ENCODE results near the gene SNAP47. TPM values are rescaled to one million over a fixed set of nuclear protein-coding genes. Genes with fewer than 3 reads are reported as not detected.

The SNAP47 gene
- polyA plus RNA-seq, 1 donor (not counting 4 experiments of a cell fraction or from before 2014, with no cell fraction given) = 24.8 TPM

- Histone ChIP-seq H2AFZ (ENCODE audit: control insufficient read depth, low read length) (no peak overlapping the region), H3K79me2 (ENCODE audit: control insufficient read depth, insufficient read depth, low read length) (peaks cover 10% of the 10 kb centered on the region), H3K4me2 (ENCODE audit: control insufficient read depth, extremely low read depth, insufficient read depth, low read depth, low read length) (no peak overlapping the region), H3K27me3 (ENCODE audit: control insufficient read depth, extremely low read depth, insufficient read depth, low read length) (no peaks in the 10 kb centered on the region), H3K4me1 (ENCODE audit: control insufficient read depth, extremely low read depth, insufficient read depth, low read length) (peaks cover 34% of the 10 kb centered on the region), H3K4me3 (ENCODE audit: control insufficient read depth in 2 of 3, extremely low read depth in 1 of 3, insufficient read depth in 2 of 3, low read depth in 1 of 3, low read length in 3 of 3) (no peak overlapping the region), H3K36me3 (ENCODE audit: control insufficient read depth in 2 of 2, extremely low read depth in 1 of 2, insufficient read depth in 2 of 2, low read length in 2 of 2) (peaks cover 11 to 13% of the 10 kb centered on the region in 2 experiments), H3K9me1 (ENCODE audit: control insufficient read depth, extremely low read depth, insufficient read depth, low read length) (no peaks in the 10 kb centered on the region), H3K9me3 (ENCODE audit: control insufficient read depth, low read depth, low read length) (no peaks in the 10 kb centered on the region), H4K20me1 (ENCODE audit: control insufficient read depth, extremely low read depth, insufficient read depth, low read length) (peaks cover 12% of the 10 kb centered on the region), H3K9ac (ENCODE audit: control insufficient read depth, extremely low read depth, insufficient read depth, low read length) (no peak overlapping the region), H3K27ac (ENCODE audit: control insufficient read depth, insufficient read depth, low read length) (no peak overlapping the region)
- dilution Hi-C loops (cut with MboI; ENCODE audit: extremely low pct_ligation_motif_present, low sequenced_read_pairs) = no loop called here
- no peak for FAIRE-seq
- DNase-seq (ENCODE audit: low read depth, low spot score) = no peak
- TF ChIP-seq CTCF (optimal IDR thresholded peaks at IDR 0.05 in 1 of 3, IDR thresholded peaks at IDR 0.05 in 1 of 3, conservative IDR thresholded peaks at IDR 0.05 in 1 of 3; ENCODE audit: extremely low read depth in 1 of 3, insufficient read depth in 2 of 3, low read length in 3 of 3) = no peak
- no peak for TF ChIP-seq EZH2 (IDR thresholded peaks at IDR 0.05; ENCODE audit: low read length)
Measured at GRCh38 chr1:227760377-227760776, 25.1 kb downstream of the SNAP47 start.

GRCh38 chr1:227761621-227762230, 26.5 kb downstream of the SNAP47 start:
- no peak overlapping the region for H3K27ac ChIP-seq (ENCODE audit: control insufficient read depth, insufficient read depth, low read length)

More at GRCh38 chr1:227761621-227762230, 26.5 kb downstream of the SNAP47 start:
- FAIRE-seq (no peak), DNase-seq (ENCODE audit: low read depth, low spot score) (no peak)
- Histone ChIP-seq H3K79me2 (ENCODE audit: control insufficient read depth, insufficient read depth, low read length) (peaks cover 11% of the 10 kb centered on the region), H3K4me3 (ENCODE audit: control insufficient read depth in 2 of 3, extremely low read depth in 1 of 3, insufficient read depth in 2 of 3, low read depth in 1 of 3, low read length in 3 of 3) (no peak overlapping the region), H3K36me3 (ENCODE audit: control insufficient read depth in 2 of 2, extremely low read depth in 1 of 2, insufficient read depth in 2 of 2, low read length in 2 of 2) (peaks cover 12 to 14% of the 10 kb centered on the region in 2 experiments), H3K9ac (ENCODE audit: control insufficient read depth, extremely low read depth, insufficient read depth, low read length) (no peak overlapping the region), H3K9me1 (ENCODE audit: control insufficient read depth, extremely low read depth, insufficient read depth, low read length) (no peaks in the 10 kb centered on the region), H2AFZ (ENCODE audit: control insufficient read depth, low read length) (no peak overlapping the region), H3K4me1 (ENCODE audit: control insufficient read depth, extremely low read depth, insufficient read depth, low read length) (peaks cover 34% of the 10 kb centered on the region), H3K27me3 (ENCODE audit: control insufficient read depth, extremely low read depth, insufficient read depth, low read length) (no peaks in the 10 kb centered on the region), H3K4me2 (ENCODE audit: control insufficient read depth, extremely low read depth, insufficient read depth, low read depth, low read length) (no peak overlapping the region), H4K20me1 (ENCODE audit: control insufficient read depth, extremely low read depth, insufficient read depth, low read length) (peaks cover 12% of the 10 kb centered on the region), H3K9me3 (ENCODE audit: control insufficient read depth, low read depth, low read length) (no peaks in the 10 kb centered on the region)
- dilution Hi-C loops (cut with MboI; ENCODE audit: extremely low pct_ligation_motif_present, low sequenced_read_pairs) = no loop called here
- TF ChIP-seq EZH2 (IDR thresholded peaks at IDR 0.05; ENCODE audit: low read length) = no peak
- no peak for TF ChIP-seq CTCF (optimal IDR thresholded peaks at IDR 0.05 in 1 of 3, IDR thresholded peaks at IDR 0.05 in 1 of 3, conservative IDR thresholded peaks at IDR 0.05 in 1 of 3; ENCODE audit: extremely low read depth in 1 of 3, insufficient read depth in 2 of 3, low read length in 3 of 3)
